NB4 (cell line): ENCODE results near the gene P2RY10.
A peak's percentile ranks its signal among the peaks of the same experiment; 100 is the strongest.

Source experiments
- DNase-seq: peaks from one replicate; pipeline ENCODE4 v3.0.0; 2010; ENCODE audit warnings: low read depth
- H3K4me3 ChIP-seq: one replicate; pipeline ENCODE4 v1.5.1; 2011; ENCODE audit warnings: mild to moderate bottlenecking, low read depth, low read length, moderate library complexity
- CTCF ChIP-seq: IDR thresholded peaks from one replicate; pipeline ENCODE4 v1.5.1; 2012; ENCODE audit warnings: low read depth, low read length
- MAX ChIP-seq: IDR thresholded peaks from 2 replicates; pipeline ENCODE4 v1.6.1; 2011; ENCODE audit warnings: low read depth, low read length
- MYC ChIP-seq: IDR thresholded peaks from 2 replicates; pipeline ENCODE4 v1.6.1; 2011; ENCODE audit warnings: low read depth, low read length
- POLR2A ChIP-seq: IDR thresholded peaks from 2 replicates; pipeline ENCODE4 v1.6.1; 2011; ENCODE audit warnings: mild to moderate bottlenecking; ENCODE audit not compliant: insufficient read length; ENCODE audit errors: extremely low read depth

P2RY10 gene

GRCh38 chrX:78945186-78945912 lies at the start of gene P2RY10:
TSS of gene P2RY10 (plus strand) at chrX:78945391. CDS start at chrX:78960521, 15,130 bp downstream.
- TF ChIP-seq MYC (no peak), CTCF (no peak), POLR2A (no peak), MAX (no peak)
- peak; percentile 46 for DNase-seq
- no peak within 1 kb of the TSS for H3K4me3 ChIP-seq

- no peak overlapping the region for H3K4me3 ChIP-seq
- DNase-seq, result no peak
- no peak for TF ChIP-seq CTCF
- no peak for TF ChIP-seq MYC
- TF ChIP-seq POLR2A, result no peak
- no peak for TF ChIP-seq MAX
Observed at GRCh38 chrX:78922754-78923153, 22.4 kb upstream of the P2RY10 start.

- DNase-seq, result no peak
- no peak for TF ChIP-seq POLR2A
- no peak for TF ChIP-seq MYC
- TF ChIP-seq MAX, result no peak
- TF ChIP-seq CTCF, result no peak
- H3K4me3 ChIP-seq, result no peak overlapping the region
Observed at GRCh38 chrX:78923198-78924015, 21.8 kb upstream of the P2RY10 start.

GRCh38 chrX:78931814-78932213 lies 13.4 kb upstream of the P2RY10 start:
- TF ChIP-seq MAX (no peak), POLR2A (no peak), MYC (no peak), CTCF (no peak)
- no peak for DNase-seq
- no peak overlapping the region for H3K4me3 ChIP-seq

GRCh38 chrX:78934866-78935265 lies 10.3 kb upstream of the P2RY10 start:
- TF ChIP-seq CTCF, result no peak
- TF ChIP-seq POLR2A, result no peak
- no peak for TF ChIP-seq MAX
- no peak for TF ChIP-seq MYC
- no peak overlapping the region for H3K4me3 ChIP-seq
- DNase-seq, result no peak
